Suprapubic skin (tissue), 4 donors: ENCODE data around the gene GRB10. TPM values are rescaled to one million over a fixed set of nuclear protein-coding genes. Genes with fewer than 3 reads are reported as not detected.
A peak's percentile ranks its signal among the peaks of the same experiment; 100 is the strongest.

Experiments used
- DNase-seq, 2 donors: peaks; one replicate each; pipeline ENCODE4 v3.0.0-alpha.2; 2019; ENCODE audit warnings: low spot score in 2 of 2
- H3K27ac ChIP-seq: fragments of 200-600 bp; sonication (generic); one replicate; pipeline ENCODE4 v1.5.1; 2019
- H3K27me3 ChIP-seq: fragments of 200-600 bp; sonication (generic); one replicate; pipeline ENCODE4 v1.5.1; 2019
- H3K36me3 ChIP-seq: fragments of 200-600 bp; sonication (generic); one replicate; pipeline ENCODE4 v1.5.1; 2019
- H3K4me1 ChIP-seq: fragments of 200-600 bp; sonication (generic); one replicate; pipeline ENCODE4 v1.5.1; 2019
- H3K4me3 ChIP-seq: fragments of 200-600 bp; sonication (generic); one replicate; pipeline ENCODE4 v1.5.1; 2019; ENCODE audit warnings: mild to moderate bottlenecking
- H3K9me3 ChIP-seq: fragments of 200-600 bp; sonication (generic); one replicate; pipeline ENCODE4 v1.5.1; 2019
- CTCF ChIP-seq, 2 donors: fragments of 200-600 bp in 1 of 2; fragments of 450-650 bp in 1 of 2; sonication (generic) in 1 of 2; IDR thresholded peaks; one replicate each; pipeline ENCODE4 v1.5.1; 2016 to 2019; ENCODE audit warnings: antibody characterized with exemption in 2 of 2, mild to moderate bottlenecking in 1 of 2, moderate library complexity in 1 of 2
- EP300 ChIP-seq: sonication (generic); formaldehyde crosslinking; IDR thresholded peaks from one replicate; pipeline ENCODE4 v1.6.1; 2017; ENCODE audit warnings: antibody characterized with exemption
- POLR2A ChIP-seq, 2 donors: fragments of 450-650 bp; IDR thresholded peaks; one replicate each; pipeline ENCODE4 v1.6.1; 2017; ENCODE audit warnings: antibody characterized with exemption in 2 of 2, mild to moderate bottlenecking in 2 of 2, moderate library complexity in 2 of 2
- POLR2AphosphoS5 ChIP-seq, 3 donors: sonication (generic); formaldehyde crosslinking; IDR thresholded peaks; one replicate each; pipeline ENCODE4 v1.6.1; 2017; ENCODE audit warnings: antibody characterized with exemption in 3 of 3
- WGBS: methylation state at CpG from one replicate; pipeline ENCODE4 v1.1.5; 2018; 5-methylcytosine and 5-hydroxymethylcytosine counted together
- total RNA-seq, 4 donors: library from RNA; depleted of rRNA; stranded (reverse); fragments of >200 nt; gene quantifications; one replicate each; pipeline ENCODE4 v1.1.0, GENCODE V29; 2016

The GRB10 gene
- total RNA-seq, 4 donors from 2014 or later: 7.8 to 56.2 (median 11.5) TPM

- TF ChIP-seq CTCF (IDR thresholded peaks at IDR 0.05) (no peak), EP300 (no peak), POLR2AphosphoS5 (IDR thresholded peaks at IDR 0.05) (no peak), POLR2A (IDR thresholded peaks at IDR 0.05) (no peak)
- H3K9me3 ChIP-seq: no peaks in the 10 kb centered on the region
- H3K4me1 ChIP-seq: peaks cover 5% of the 10 kb centered on the region
- no peaks in the 10 kb centered on the region for H3K36me3 ChIP-seq
- H3K27me3 ChIP-seq: no peaks in the 10 kb centered on the region
- no peak overlapping the region for H3K27ac ChIP-seq
- no peak overlapping the region for H3K4me3 ChIP-seq
- DNase-seq: no peak
- WGBS: 66% methylated on average over 6 of the region's 6 CpGs
Observed at GRCh38 chr7:50812094-50812493, 29.4 kb upstream of the GRB10 start.

- H3K27me3 ChIP-seq: no peaks in the 10 kb centered on the region
Observed at GRCh38 chr7:50808282-50808888, 25.7 kb upstream of the GRB10 start.

GRCh38 chr7:50807026-50807730 lies 24.5 kb upstream of the GRB10 start:
- no peaks in the 10 kb centered on the region for H3K9me3 ChIP-seq
- H3K36me3 ChIP-seq: no peaks in the 10 kb centered on the region
- no peak overlapping the region for H3K27ac ChIP-seq
- WGBS: 87% methylated on average over 14 of the region's 14 CpGs
- no peak overlapping the region for H3K4me3 ChIP-seq
- peak in 1 of 2 donors; percentile 57 for DNase-seq
- H3K27me3 ChIP-seq: no peaks in the 10 kb centered on the region
- TF ChIP-seq EP300 (no peak), CTCF (IDR thresholded peaks at IDR 0.05) (no peak), POLR2AphosphoS5 (IDR thresholded peaks at IDR 0.05) (no peak), POLR2A (IDR thresholded peaks at IDR 0.05) (no peak)
- H3K4me1 ChIP-seq: no peaks in the 10 kb centered on the region

More at GRCh38 chr7:50808282-50808888, 25.7 kb upstream of the GRB10 start:
- Histone ChIP-seq H3K27ac (no peak overlapping the region), H3K36me3 (no peaks in the 10 kb centered on the region), H3K4me3 (no peak overlapping the region), H3K4me1 (peaks cover 5% of the 10 kb centered on the region), H3K9me3 (no peaks in the 10 kb centered on the region)
- TF ChIP-seq EP300 (no peak), POLR2A (IDR thresholded peaks at IDR 0.05) (no peak), CTCF (IDR thresholded peaks at IDR 0.05) (no peak), POLR2AphosphoS5 (IDR thresholded peaks at IDR 0.05) (no peak)
- 78% methylated on average over 8 of the region's 14 CpGs for WGBS
- DNase-seq: peak in 1 of 2 donors; percentile 57

- Histone ChIP-seq H3K36me3 (no peaks in the 10 kb centered on the region), H3K9me3 (no peaks in the 10 kb centered on the region), H3K27ac (no peak overlapping the region), H3K27me3 (no peaks in the 10 kb centered on the region), H3K4me3 (no peak overlapping the region), H3K4me1 (no peaks in the 10 kb centered on the region)
- DNase-seq: peak in 1 of 2 donors; percentile 65
- no peak for TF ChIP-seq CTCF (IDR thresholded peaks at IDR 0.05)
- no peak for TF ChIP-seq POLR2A (IDR thresholded peaks at IDR 0.05)
- TF ChIP-seq EP300: no peak
- TF ChIP-seq POLR2AphosphoS5 (IDR thresholded peaks at IDR 0.05): no peak
- 63% methylated on average over 9 of the region's 9 CpGs for WGBS
Observed at GRCh38 chr7:50806143-50806542, 23.4 kb upstream of the GRB10 start.

- H3K4me3 ChIP-seq: no peak overlapping the region
- H3K27me3 ChIP-seq: no peaks in the 10 kb centered on the region
- H3K9me3 ChIP-seq: no peaks in the 10 kb centered on the region
- H3K27ac ChIP-seq: no peak overlapping the region
- 32% methylated on average over 5 of the region's 5 CpGs for WGBS
- H3K36me3 ChIP-seq: no peaks in the 10 kb centered on the region
- H3K4me1 ChIP-seq: no peaks in the 10 kb centered on the region
- TF ChIP-seq CTCF (IDR thresholded peaks at IDR 0.05): no peak
- no peak for TF ChIP-seq POLR2AphosphoS5 (IDR thresholded peaks at IDR 0.05)
- TF ChIP-seq EP300: no peak
- TF ChIP-seq POLR2A (IDR thresholded peaks at IDR 0.05): no peak
- no peak for DNase-seq
Observed at GRCh38 chr7:50805447-50806125, 22.9 kb upstream of the GRB10 start.
